Frontal cortex (tissue), 4 donors: ENCODE measurements around the gene LIMS2. TPM values are rescaled to one million over a fixed set of nuclear protein-coding genes. Genes with fewer than 3 reads are reported as not detected.

Experiments used
- DNase-seq, 2 donors: peaks; one replicate each; pipeline ENCODE4 v3.0.0; 2012; ENCODE audit warnings: low spot score in 2 of 2
- FAIRE-seq: peaks from 2 replicates; lab custom pipeline; 2012; peaks lifted over from hg19 to GRCh38; lab: Jason Lieb, UNC
- total RNA-seq: library from RNA; depleted of rRNA; stranded (reverse); fragments of >200 nt; gene quantifications from one replicate; pipeline ENCODE4 v1.2.3, GENCODE V29; 2014
- donor health status: control.
- donor health status: control.
- donor health status: control.

LIMS2 gene, protein sequence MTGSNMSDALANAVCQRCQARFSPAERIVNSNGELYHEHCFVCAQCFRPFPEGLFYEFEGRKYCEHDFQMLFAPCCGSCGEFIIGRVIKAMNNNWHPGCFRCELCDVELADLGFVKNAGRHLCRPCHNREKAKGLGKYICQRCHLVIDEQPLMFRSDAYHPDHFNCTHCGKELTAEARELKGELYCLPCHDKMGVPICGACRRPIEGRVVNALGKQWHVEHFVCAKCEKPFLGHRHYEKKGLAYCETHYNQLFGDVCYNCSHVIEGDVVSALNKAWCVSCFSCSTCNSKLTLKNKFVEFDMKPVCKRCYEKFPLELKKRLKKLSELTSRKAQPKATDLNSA
- total RNA-seq = 1.2 TPM

DNA sequence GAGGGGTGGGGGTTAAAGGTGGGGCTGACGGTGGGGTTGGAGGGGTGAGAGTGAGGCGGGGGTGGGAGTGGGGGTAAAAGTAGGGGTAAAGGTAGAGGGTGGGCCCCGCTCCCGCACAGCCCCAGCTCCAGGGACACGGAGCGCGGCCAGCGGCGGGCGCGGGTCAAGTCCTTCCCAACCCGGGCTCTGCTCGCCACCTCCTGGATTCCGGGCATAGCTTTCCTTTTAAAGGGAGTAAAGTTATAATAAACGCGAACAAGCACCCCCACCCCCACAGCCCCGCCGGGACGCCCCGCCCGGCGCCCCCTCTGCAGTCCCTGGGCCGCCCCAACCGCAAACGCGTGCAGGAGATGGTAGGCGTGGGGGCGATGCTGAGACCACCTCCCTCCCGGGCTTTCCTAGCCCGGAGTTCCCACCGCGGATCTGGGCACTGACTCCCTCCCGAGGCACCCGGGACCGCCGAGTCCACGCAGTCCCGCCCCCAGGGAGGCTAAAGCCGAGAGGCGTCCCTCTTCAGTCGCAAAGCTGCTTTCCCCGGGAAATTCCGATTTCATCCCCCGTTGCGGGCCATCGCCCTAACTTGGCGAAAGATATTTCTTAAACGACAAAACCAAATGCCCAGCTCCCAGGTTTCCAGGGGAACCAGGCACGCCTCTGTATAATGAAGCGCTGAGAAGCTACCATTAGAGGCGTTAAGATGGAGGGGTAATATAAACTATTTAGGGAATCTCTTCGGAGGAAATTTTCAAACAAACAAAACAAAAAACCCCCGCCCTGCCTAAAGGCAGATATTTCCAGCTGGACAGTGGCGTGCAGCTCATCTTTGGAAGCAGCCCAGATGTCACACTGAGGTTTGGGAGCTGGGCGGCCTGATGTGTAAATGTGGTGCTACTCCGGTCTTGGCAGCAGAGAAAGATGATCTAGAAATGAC is at the start of gene LIMS2:
Gene LIMS2 (minus strand): TSS at position 200 of the 931 bp plus-strand sequence. CDS start 506 bp downstream, outside the sequence.
- DNase-seq = peak; percentile 68 to 73
- no peak for FAIRE-seq

DNA sequence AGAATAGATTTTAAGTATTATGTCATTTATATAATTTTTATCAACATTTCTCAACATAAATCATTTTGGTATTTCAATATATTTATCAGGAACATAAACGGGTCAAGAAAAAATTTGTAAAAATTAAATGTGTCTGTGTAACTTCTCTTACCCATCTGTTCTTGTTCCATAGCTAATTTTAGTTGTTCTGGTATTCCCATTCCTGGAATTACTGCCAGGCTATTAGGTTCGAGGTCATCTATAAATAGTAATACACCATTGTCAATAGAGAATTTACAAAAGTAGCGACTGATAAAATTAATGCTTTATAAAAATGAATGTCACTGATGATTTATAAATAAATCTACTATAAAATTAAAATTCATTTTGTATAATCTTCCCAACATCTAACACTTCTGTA is 47.5 kb upstream of the LIMS2 start:
- DNase-seq = no peak
- FAIRE-seq = no peak

DNA sequence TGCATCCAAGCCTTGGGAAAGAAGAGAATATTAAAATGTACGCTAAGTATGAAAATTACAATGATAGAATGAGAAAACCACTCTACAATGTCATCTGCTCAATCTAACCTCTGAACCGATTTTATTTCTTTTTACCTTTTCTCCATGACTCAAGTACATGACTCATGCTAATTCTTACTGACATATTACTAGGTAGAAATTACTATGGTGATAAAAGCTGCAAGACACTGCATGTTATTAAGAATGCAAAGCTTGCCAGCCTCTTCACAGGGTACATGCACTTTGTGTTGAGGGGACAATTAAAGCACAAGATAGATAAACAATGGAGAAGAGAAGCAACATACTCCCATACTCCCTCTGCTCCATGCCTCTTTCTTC is 46.6 kb upstream of the LIMS2 start:
- no peak for FAIRE-seq
- DNase-seq = no peak

DNA sequence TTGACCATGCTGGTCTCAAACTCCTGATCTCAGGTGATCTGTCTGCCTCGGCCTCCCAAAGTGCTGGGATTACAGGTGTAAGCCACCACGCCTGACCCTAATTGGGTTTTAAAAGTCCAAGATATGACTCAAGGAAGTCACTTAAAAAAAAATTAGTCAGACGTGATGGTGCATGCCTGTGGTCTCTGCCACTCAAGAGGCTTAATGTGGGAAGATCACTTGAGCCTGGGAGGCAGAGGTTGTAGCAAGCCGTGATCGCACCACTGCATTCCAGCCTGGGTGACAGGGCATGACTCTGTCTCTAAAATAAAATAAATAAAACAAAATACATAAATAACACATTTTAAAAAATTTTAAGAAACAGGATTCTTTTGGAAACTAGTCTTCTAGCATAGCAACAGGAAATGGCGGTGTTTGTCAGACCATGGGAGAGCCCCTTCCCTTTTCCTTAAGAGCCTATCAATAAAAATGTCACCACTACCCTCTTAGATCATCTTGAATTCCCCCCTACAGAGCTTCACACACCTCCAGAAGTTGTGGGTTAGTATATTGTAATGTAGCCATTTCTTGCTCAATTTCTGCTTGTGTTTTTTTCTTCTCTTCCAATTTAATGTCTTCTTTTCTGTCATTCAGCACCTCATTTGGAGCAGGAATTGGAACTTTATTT is 46.1 kb upstream of the LIMS2 start:
- DNase-seq (no peak), FAIRE-seq (no peak)

DNA sequence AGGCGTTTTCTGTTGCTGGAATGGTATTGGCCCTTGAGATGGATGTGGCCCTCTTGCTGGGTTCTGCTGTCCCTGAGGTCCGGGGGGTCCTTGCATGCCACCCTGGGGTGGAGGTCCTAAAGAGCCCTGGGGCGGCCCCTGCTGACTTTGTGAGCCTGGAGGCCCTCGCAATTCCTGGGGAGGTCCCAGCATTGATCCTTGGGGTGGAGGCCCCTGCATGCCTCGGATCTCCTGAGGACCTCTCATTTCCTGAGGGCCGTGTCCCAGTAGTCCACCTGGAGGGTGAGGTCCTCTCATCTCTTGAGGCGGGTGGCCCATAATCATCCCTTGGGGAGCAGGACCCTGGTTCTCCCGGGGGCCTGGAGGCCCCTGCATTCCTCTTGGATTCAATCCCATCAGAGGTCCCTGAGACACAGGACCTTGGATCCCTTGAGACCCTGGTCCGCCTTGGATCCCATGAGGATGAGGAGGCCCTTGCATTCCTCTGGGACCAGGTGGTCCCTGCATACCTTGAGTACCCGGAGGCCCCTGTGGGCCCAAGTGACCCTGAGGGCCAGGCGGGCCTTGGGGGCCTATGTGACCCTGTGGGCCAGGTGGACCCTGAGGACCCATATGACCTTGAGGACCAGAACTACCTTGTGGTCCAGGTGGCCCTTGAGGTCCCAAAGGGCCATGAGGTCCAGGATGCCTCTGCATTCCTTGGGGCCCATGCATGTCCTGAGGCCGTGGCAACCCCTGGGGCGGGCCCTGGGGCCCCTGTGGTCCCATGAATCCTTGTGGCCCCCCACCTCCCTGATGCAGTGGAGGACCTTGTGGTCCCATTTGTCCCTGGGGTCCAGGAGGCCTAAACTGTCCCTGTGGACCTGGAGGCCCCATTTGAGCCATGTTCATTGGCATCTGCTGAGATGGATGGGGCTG is 44.2 kb upstream of the LIMS2 start:
- no peak for FAIRE-seq

DNA sequence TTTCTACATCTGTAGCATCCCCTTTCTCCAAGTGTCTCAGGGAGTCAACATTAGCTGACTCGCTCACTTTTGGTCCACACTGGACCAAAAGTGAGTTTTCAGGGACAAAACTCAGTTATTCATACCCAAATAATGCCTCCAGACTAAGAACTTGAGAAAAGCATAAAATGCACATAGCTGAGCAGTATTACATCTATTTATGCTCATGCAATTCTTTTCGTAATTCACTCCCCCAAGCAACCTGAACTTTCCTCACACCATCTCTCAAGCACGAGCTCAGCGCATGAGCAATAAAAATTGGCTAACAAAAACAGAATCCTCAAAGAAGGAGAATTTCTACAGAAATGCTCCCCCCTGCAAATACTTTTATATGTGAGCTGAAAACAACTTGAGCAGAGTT is 42.9 kb upstream of the LIMS2 start:
- FAIRE-seq (no peak), DNase-seq (no peak)

More for the DNA sequence above, 44.2 kb upstream of the LIMS2 start:
- no peak for DNase-seq

DNA sequence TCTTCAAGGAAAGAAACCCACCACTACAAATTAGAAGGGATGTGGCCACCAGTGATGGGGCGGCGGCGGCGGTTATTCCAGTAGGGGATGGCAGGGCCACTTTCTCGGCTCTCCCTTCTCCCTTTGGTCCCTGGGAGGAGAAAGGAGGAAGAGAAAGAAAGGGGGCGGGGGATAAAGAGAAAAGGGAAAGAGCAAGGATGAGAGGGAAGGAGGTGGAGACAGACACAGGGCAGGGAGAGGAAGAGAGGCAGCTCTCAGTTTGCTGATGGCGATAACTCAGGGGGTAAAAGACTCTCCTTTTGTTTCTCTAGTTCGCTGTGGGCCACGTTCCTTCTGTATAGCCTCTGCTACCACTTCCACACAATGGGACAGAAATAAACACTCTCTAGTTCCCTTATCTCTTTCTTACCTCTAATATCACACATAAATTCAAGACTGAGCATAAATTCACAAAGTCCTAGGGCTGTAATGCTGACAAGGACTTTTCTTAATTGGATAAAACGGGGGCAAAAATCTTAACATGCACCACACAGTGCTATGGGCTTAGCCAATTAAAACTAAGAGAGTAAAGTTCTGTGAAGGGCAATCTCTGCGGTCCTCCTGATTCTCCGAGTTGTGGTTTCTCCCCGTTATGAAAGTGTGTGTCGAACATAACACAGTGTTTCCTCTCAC is 40.6 kb upstream of the LIMS2 start:
- FAIRE-seq (no peak), DNase-seq (no peak)

DNA sequence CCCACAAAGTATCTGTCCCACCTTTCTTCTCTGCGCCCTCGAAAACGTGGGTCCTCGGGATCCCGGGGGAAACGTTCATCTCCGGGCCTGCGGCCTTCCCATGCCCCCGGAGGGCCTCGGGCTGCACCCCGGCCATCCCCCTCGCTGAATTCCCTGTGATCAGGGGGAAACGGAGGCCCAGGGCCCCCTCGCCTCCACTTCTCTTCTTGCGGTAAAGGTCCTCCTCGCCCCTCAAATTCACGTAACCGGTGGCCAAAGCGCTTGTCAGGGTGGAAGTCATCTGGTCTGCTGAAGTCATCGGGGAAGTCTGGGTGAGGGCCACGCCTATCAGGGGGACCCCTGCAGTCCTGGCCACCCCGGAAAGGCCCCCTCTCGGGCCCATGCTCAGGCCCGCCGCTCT is 38.2 kb upstream of the LIMS2 start:
- no peak for DNase-seq
- no peak for FAIRE-seq

DNA sequence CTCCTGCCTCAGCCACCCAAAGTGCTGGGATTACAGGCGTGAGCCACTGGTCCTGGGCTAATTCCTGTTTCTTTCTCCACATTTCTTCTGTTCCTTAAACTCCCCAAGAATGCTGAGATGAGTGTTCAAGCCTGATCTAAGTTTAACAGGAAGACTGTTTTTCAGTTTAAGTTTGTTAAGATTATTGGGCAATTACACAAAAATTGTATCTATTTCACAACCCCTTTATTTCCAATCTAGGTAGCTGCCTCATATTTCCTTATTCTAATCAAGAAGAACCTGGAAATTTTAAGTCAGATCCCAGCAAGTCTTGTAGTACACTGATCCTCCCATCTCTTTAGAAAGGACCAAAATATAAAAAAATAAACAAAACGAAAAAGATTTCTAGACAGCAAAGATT is 37.7 kb upstream of the LIMS2 start:
- no peak for DNase-seq

DNA sequence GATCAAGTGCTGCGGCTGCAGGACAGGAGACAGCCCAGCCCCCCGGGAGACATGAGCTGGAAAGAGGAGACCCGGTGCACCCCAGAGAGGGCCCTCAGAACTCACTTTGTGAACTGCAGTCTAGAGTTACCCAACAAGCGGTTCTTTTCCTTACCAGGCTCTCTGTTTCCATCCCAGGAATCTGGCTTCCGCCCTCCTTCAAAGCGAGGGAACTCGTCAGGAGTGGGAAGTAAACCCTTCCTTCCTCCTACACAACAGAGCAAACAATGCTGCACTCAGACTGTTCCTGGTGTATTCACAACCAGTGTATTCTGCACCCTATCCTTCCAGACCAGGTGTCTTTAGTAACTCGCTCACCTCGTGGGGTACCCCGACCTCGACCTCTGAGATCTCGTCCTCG is 34.0 kb upstream of the LIMS2 start:
- FAIRE-seq = no peak

More for the DNA sequence above, 37.7 kb upstream of the LIMS2 start:
- no peak for FAIRE-seq

DNA sequence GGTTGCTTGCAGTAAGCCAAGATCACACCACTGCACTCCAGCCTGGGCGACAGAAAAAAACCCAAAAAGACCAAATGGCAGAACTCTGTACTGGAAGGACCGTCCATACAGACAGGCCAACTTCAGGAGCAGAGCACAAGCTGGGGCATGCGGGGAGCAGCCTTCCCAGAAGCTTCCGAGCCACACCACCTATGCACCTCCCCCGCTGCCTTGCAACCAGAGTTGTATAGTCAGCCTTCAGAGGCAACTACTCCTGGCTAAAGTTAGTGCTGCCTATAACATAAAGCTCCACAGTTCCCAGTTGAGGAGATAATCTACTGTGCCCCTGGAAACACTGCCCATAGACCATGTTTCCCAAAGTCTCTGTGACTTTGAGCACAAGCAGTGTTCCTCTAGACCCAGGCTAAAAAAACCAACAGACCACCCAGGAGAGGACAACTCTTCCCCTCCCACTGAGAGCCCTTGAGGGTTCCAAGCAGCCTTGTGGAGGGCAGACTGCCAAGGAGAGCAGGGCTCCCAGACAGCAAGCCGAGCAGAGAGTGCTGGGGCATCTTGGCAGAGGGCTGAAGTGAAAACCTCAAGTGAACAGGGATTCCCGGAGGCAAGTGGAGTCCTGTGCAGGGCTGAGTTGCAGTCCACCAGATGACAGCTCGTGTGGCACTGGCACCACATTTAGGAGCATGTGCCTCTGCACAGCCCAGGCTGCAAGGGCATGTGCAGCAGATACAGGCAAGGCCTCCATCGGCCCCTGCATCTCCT is 32.7 kb upstream of the LIMS2 start:
- DNase-seq = no peak
- FAIRE-seq = no peak

More for the DNA sequence above, 34.0 kb upstream of the LIMS2 start:
- no peak for DNase-seq

DNA sequence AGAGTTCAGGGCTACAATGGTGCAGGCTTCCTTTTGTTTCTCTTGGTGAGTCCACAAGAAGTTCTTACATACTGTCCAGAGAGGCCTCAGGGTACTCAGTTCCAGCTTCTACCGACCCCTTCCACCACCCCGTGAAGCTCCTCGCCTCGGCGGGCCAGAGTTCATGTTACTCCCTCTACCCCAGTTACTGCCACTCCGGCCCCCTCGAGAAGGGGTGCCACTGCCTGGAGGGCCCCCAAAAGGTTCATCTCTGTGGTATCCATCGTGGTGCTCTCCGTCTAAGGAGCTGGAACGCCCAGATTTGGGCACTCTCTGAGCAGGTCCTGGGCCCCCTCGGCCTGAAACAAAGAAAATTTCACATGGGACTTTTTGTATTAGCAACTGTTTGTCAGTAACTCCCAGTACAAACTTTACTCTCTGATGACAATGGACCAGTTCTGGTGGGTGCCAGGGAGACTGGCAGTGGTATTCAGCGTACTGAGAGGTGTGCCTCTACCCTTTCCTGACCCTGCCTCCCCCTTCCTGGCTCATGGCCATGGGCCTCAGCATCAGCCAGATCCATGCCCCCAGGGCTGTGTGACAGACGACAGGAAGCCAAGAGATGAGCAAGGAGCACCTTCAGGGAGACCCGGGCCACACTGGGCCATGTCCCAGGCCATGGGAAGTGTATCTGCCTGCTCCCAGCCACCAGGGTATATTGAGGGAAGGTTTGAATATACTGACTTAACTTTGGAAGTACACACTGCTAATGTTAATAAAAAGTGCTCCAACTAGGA is 31.1 kb upstream of the LIMS2 start:
- FAIRE-seq = no peak
- DNase-seq = no peak

DNA sequence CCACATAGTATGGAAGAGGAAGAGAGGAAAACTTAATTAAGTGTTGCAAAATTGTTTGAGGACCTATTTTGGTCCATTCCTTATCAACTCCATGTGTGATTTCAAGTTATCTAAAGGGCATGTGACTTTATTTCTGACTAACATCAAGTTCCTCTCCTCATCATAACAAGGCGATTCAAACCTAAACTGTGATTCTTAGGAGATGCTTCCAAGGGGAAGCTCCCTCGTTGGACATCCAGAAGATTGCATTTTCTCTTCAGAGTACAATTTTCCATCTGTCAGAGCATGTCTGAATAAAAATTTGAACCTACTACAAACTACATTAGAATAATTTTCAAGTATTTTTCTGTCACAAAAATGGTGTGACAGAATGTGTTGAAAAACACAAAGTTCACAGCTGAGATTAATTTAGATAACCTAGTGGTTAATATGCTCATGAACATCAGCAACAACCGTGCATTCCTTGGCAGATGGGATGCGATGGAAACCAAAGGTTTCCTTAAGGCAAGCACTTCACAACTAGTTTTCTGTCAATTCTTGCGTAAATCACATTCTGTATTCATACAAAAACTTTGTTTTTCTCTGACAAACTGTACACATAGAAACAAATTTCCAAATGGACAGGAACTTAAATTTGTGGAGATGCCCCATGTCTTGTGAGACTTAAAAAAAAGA is 30.2 kb upstream of the LIMS2 start:
- FAIRE-seq = no peak
- no peak for DNase-seq

DNA sequence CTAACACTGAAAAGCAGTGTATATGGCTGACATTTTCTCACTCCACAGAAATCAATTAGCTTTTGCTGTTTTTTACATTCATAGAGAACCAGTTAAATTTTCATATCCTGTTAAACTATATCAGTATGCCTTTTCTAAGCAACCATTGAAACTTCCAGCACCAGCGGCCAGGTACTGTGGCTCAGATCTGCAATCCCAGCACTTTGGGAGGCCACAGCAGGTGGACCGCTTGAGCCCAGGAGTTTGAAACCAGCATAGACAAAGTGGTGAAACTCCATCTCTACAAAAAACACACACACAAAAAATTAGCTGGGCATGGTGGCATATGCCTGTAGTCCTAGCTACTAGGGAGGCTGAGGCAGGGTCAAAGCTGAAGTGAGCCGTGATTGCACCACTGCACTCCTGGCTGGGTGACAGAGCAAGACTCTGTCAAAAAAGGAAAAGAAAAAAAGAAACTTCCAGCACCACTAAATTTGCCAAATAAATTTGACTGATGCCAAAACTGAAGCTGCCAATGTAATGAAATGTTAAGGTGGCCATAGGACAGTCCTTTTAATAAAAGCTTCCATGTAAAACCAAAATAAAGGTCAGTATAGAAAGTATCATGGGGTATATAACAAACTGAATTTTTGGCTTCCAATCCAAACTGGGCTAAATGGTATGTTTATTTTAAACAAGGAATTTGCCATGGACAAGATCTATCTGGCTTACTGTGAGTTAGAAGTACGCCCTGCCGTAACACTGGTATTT is 29.5 kb upstream of the LIMS2 start:
- FAIRE-seq = no peak
- no peak for DNase-seq

DNA sequence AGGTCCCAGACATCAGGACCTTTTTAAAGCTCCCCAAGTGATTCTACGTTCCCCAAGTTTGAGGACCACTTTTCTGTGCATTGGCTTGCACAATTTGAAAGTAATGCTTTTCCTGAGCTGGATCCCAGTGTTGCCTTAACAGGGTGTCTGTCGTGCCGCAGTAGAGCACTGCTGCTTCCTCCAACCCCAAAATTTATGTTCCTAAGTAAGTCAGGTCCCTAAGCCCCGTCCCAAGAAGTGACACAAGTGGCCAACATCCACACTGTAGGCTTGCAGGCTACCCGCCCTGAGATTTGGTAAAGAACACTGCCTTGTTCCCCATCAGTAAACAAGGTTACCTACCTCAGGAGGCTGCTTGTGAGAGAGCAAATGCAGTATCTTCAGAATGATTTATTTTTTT is 28.0 kb upstream of the LIMS2 start:
- DNase-seq (no peak), FAIRE-seq (no peak)

DNA sequence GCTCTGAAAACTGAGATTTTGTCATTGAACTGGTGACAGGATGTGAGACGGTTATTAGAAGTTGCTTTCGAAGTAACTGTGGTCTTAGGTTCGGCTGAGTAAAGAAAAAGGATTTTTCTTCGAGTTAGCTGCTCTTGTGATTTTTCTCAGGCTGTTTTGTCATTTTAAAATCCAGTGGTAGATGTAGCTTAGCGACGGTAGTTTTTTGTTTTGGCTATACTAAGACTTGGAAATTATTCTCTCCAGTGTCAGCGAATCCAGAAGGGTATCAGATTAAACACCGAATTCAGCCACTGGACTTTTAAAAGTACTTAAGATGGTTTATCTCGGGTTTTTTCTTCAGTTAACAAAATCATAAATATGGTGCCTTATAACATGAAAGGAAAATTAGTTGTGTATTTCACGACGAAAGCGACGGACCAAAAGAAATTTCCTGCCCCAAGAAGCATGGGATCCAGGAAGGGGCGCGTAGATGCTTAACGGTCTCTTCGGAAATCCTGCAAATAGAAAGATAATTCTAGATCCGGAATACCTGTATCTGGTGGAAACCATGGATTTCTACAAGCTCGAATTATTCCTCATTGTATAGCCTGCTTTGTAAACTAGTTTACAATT is 27.2 kb upstream of the LIMS2 start:
- FAIRE-seq = no peak
- DNase-seq = no peak
